Endothelial cell of hepatic sinusoid (primary cell): ENCODE data around the gene MUC16.

Experiments
- in situ Hi-C: cut with HindIII; loops from 2 replicates; pipeline ENCODE4 v1.10.0; 2017; ENCODE audit warnings: low sequenced_read_pairs

The MUC16 gene

DNA sequence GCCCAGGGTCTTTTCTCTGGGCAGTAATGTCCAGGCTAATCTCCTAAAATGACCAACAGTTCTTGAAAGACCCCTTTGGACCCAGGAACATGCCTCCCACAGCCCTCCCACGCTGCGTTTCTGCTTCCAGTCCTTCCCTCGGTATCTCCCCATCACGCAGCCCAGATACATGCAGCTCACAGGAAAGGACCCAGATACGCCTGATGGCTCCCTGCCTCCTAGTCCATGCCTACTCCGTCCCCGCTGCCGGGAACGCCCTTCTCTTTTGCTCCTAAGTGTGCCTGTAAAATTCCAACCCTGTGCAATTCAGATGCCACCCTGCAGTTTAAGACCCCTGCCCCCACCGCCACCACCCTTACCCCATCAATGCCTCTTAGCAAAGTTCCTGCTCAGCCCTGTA is 778 bp downstream of the MUC16 start:
- in situ Hi-C loops, result no loop called here

DNA sequence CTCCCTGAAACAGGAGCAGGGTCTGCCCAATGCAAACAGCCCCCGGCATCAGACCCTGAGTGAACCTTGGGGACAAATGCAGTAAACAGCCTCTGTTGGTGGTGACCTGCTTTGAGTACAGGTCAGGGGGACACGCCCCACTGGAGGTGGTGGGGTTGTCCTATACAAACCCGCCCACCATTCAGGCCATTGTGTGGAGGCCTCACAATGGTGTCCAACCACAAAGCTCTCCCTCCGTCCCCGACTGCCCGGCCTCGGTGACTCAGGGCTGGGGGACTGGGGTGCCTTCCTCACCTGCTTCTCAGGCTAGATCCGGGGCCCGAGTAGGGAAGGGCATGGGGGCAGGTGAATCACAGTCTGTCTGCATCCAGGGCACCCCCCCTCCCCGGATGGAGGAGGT is 1.5 kb downstream of the MUC16 start:
- in situ Hi-C loops, result no loop called here

- in situ Hi-C loops, result no loop called here
Measured at GRCh38 chr19:9000933-9001332, 9.3 kb downstream of the MUC16 start.

GRCh38 chr19:8988204-8988603 is 22.0 kb downstream of the MUC16 start:
- in situ Hi-C loops, result no loop called here

GRCh38 chr19:8986296-8986695 is 23.9 kb downstream of the MUC16 start:
- in situ Hi-C loops, result no loop called here

DNA sequence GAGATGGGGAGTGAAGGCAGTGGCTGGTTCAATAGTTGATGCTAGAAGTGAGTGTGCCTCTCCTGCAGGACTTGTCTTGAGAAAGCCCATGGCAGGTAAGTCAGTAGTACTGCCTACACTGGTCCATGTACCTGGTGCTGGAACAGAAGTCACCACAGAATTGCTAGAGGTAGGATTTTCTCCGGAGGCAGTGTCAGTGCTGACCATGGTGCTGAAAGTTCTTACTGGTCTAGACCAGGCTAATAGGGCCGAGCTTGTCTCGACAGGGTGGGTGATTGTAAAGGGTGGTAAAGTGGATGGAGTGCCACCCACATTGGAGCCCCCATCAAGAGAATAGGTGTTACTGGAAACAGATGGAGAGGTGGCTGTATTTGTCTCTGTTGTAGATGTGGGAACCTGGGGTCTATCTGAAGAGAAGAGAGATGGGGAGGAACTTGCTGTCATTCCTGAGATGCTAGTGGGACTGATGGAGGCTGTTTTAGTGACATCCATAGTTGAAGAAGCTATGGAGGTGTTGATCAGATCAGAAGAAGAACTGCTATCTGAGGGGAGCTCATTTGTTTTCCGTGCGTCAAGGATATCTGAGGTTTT is 36.6 kb downstream of the MUC16 start:
- in situ Hi-C loops, result loop anchor here (25.0 kb wide), 1 partner anchor 136 kb away; the partner anchor contains the start of genes MBD3L1 and ZNF558

DNA sequence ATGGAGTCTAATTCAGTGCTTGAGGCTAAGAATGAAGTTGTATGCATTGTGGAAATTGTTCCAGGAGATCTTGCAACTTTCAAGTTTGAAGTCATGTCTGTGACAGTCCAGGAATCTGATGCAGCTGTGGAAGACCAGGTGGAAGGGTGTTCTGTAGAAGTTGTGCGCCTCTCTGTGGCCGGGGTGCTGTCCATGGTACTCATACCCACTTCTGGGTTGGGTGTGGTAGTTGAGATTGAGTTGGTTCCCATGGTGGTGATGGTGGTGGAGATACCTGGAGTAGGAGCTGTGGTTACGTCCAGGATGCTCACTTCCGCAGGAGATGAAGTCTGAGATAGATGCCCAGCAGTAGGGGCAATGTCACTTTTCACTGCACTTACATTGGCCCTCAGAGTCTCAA is 44.3 kb downstream of the MUC16 start:
- in situ Hi-C loops, result loop anchor here (25.0 kb wide), 1 partner anchor 129 kb away; the partner anchor contains the start of genes MBD3L1 and ZNF558
